Measurements from ENCODE around the gene ZNF330.

ZNF330 gene

DNA sequence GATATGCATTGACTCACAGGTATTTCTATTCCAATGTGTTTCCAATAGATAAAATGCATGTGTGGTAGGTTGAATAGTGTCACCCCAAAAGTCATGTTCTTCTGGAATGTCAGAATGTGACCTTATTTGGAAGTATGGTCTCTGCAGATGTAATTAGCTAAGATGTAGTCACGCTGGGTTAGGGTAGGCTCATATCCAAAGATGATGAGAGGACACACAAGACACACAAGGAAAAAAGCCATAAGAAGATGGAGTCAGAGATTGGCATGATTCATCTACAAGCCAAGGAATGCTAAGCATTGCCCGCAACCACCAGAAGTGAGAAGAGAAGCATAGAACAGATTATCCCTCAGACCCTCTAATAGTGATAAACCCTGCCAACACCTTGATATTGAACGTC is 17.5 kb downstream of the ZNF330 start:
- DNase-seq (ENCODE audit: extremely low read depth, low read depth): no peak
- no peak for TF ChIP-seq CTCF (IDR thresholded peaks at IDR 0.05; ENCODE audit: low read depth, low read length)

- DNase-seq (ENCODE audit: extremely low read depth, low read depth): no peak
- TF ChIP-seq CTCF (IDR thresholded peaks at IDR 0.05; ENCODE audit: low read depth, low read length): no peak
Observed at GRCh38 chr4:141240259-141240658, 19.6 kb downstream of the ZNF330 start.

- no peak for TF ChIP-seq CTCF (IDR thresholded peaks at IDR 0.05; ENCODE audit: low read depth, low read length)
Observed at GRCh38 chr4:141240671-141241070, 20.0 kb downstream of the ZNF330 start.

GRCh38 chr4:141241986-141242385 is 21.3 kb downstream of the ZNF330 start:
- no peak for DNase-seq (ENCODE audit: extremely low read depth, low read depth)
- TF ChIP-seq CTCF (IDR thresholded peaks at IDR 0.05; ENCODE audit: low read depth, low read length): no peak

More at GRCh38 chr4:141240671-141241070, 20.0 kb downstream of the ZNF330 start:
- no peak for DNase-seq (ENCODE audit: extremely low read depth, low read depth)

DNA sequence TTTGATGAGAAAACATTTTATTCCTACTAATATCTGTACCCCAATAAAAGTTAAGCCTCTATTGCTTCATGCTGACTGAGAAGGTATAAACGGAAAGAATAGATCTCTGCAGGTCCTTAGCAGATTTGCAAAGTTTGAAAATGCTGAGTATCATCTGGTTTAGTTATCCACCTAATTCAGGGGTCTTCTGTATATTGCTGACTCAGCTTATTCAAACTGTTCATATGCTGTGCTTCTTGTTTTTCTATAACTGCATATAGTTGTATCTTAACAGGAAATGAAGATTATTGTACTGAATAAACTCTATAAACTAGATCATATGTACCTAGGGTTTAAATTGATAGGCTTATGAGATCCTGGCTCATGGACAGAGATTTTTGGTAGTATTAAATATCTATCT is 23.7 kb downstream of the ZNF330 start:
- no peak for TF ChIP-seq CTCF (IDR thresholded peaks at IDR 0.05; ENCODE audit: low read depth, low read length)

GRCh38 chr4:141246243-141246642 is 25.5 kb downstream of the ZNF330 start:
- DNase-seq (ENCODE audit: extremely low read depth, low read depth): no peak
- TF ChIP-seq CTCF (IDR thresholded peaks at IDR 0.05; ENCODE audit: low read depth, low read length): no peak

More for the DNA sequence above, 23.7 kb downstream of the ZNF330 start:
- no peak for DNase-seq (ENCODE audit: extremely low read depth, low read depth)

DNA sequence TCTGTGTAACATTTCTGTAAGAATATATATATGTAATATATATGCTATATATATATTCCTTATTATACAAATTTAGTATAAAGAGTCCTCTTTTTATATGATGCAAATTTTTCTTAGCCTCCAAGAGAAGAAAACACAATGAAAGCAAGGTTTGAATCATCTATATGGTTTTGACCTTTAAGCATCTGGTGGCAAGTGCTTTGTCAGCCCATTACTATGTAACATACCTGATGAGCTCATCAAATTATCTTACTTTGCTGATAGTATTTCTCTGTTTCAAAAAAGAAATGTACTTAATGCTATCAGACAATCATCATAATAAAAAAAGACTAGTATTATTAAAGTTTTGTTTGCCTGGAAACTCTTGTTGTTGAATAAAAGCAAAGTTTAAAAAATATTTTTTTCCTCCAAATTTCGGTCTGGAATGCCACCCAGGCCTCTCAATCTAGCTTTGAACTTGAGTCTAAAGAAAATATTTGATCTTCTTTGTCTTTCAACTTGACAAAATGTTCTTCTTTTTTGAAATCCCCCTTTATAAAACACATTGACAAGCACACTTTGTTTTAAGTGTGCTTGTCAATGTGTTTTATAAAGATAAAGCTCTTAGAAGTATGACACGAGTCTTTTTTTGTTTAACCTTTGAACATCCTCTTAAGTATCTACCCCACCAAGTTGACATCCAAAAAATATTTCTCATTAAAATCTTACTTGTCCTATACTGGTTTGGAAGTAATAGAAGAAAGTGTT is 26.2 kb downstream of the ZNF330 start:
- TF ChIP-seq CTCF (IDR thresholded peaks at IDR 0.05; ENCODE audit: low read depth, low read length): no peak

More for the DNA sequence above, 26.2 kb downstream of the ZNF330 start:
- no peak for DNase-seq (ENCODE audit: extremely low read depth, low read depth)
